ENCODE results near the gene GRM4. TPM values are rescaled to one million over a fixed set of nuclear protein-coding genes. Genes with fewer than 3 reads are reported as not detected.

GRM4 gene
- total and polyA plus RNA-seq, 8 donors = 0.30 to 0.70 (median 0.43) TPM; not detected in 2

DNA sequence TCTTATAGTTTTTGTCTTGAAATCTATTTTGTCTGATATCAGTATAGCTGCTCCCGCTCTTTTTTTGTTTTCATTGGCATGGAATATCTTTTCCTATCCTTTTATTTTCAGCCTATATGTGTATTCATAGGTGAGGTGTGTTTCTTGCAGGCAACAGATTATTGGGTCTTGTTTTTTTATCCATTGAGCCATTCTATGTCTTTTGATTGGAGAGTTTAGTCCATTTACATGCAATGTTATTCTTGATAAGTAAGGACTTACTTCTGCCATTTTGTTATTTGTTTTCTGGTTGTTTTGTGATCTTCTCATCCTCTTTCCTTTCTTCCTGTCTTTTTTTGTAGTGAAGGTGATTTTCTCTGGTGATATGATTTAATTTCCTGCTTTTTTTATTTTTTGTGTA lies 24.0 kb upstream of the GRM4 start:
- no peaks in the 10 kb centered on the region for H3K4me1 ChIP-seq
- no peak overlapping the region for H3K27ac ChIP-seq
- no peak for ATAC-seq
- DNase-seq = no peak
- H3K4me3 ChIP-seq = no peak overlapping the region
- no peaks in the 10 kb centered on the region for H3K9me3 ChIP-seq
- intact Hi-C loops (cut with DNase I) = no loop called here
- H3K36me3 ChIP-seq = no peaks in the 10 kb centered on the region
- TF ChIP-seq, protein P1, sequence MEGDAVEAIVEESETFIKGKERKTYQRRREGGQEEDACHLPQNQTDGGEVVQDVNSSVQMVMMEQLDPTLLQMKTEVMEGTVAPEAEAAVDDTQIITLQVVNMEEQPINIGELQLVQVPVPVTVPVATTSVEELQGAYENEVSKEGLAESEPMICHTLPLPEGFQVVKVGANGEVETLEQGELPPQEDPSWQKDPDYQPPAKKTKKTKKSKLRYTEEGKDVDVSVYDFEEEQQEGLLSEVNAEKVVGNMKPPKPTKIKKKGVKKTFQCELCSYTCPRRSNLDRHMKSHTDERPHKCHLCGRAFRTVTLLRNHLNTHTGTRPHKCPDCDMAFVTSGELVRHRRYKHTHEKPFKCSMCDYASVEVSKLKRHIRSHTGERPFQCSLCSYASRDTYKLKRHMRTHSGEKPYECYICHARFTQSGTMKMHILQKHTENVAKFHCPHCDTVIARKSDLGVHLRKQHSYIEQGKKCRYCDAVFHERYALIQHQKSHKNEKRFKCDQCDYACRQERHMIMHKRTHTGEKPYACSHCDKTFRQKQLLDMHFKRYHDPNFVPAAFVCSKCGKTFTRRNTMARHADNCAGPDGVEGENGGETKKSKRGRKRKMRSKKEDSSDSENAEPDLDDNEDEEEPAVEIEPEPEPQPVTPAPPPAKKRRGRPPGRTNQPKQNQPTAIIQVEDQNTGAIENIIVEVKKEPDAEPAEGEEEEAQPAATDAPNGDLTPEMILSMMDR (IDR thresholded peaks at IDR 0.05) = no peak
- H3K27me3 ChIP-seq = no peaks in the 10 kb centered on the region

DNA sequence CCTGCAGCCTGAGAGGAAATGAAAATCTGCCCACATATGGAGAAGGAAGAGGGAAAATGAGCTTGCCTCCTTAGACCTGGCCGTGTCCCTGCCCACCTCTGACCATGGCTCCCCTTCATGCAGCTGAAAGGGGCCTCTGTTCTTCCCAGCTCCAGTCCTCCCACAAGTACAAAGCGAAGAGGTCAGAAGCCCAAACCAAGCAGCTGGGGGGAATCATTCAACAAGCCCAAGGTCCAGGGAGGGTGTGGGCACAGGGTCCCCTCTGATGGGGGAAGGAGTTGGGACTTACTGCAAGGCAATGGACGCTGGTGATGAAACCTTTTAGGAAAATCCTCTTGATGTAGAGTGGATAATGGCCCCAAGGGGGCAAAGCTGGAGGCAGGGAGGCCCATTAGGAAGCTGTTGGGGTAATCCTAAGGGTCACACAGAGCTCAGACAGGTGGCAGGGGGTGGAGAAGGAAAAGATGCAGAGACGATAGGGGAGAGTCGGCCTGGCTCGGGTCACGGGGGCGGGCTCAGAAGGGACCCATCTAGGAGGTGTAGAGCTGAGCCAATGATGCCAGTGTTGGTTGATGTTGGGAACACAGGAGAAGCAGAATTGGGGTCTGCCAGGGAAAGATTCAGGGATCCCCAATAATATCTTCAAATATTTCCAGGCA lies 16.1 kb upstream of the GRM4 start:
- Histone ChIP-seq H3K9me3 (peaks cover 0 to 19% of the 10 kb centered on the region in 2 donors), H3K36me3 (no peaks in the 10 kb centered on the region), H3K27ac (no peak overlapping the region), H3K4me3 (no peak overlapping the region), H3K27me3 (peaks cover 0 to 20% of the 10 kb centered on the region in 2 donors), H3K4me1 (no peaks in the 10 kb centered on the region)
- TF ChIP-seq, protein P1 (IDR thresholded peaks at IDR 0.05) = no peak
- ATAC-seq (no peak), DNase-seq (no peak)
- intact Hi-C loops (cut with DNase I) = no loop called here

DNA sequence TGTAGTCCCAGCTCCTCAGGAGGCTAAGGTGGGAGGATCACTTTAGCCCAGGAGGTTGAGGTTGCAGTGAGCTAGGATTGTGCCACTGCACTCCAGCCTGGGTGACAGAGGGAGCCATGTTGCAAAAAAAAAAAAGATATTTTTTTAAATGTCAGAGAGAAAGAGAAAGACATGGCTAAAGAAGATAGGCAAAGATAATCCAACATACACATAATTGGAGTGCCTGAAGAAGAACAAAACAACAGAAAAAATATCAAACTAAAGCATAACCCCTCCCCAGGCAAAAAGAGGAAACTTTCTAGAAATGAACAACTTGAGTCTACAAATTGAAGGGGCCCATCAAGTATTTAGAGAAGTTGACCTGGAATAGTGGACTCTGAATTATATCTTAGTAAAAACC lies 14.0 kb upstream of the GRM4 start:
- Histone ChIP-seq H3K4me1 (peaks cover 1 to 2% of the 10 kb centered on the region in 2 donors), H3K27ac (no peak overlapping the region), H3K4me3 (no peak overlapping the region), H3K36me3 (no peaks in the 10 kb centered on the region), H3K9me3 (peaks cover 0 to 19% of the 10 kb centered on the region in 2 donors), H3K27me3 (peaks cover 0 to 37% of the 10 kb centered on the region in 2 donors)
- ATAC-seq (no peak), DNase-seq (no peak)
- TF ChIP-seq, protein P1 (IDR thresholded peaks at IDR 0.05) = no peak
- intact Hi-C loops (cut with DNase I) = no loop called here

DNA sequence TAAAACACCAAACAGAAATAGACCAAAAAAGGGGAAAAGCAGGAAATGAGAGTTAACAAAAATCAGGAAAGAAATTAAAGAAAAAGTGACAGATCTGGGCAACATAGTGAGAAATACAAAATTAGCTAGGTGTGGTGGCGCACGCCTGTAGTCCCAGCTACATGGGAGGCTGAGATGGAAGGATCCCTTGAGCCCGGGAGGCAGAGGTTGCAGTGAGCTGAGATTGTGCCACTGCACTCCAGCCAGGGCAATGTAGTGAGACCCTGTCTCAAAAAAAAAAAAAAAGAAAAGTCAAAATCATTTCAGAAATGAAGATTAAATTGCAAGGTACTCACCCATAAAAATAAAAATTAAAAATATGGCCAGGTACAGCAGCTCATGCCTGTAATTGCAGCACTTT lies 13.0 kb upstream of the GRM4 start:
- peaks cover 0 to 19% of the 10 kb centered on the region in 2 donors for H3K9me3 ChIP-seq
- H3K27me3 ChIP-seq = peaks cover 3 to 47% of the 10 kb centered on the region in 2 donors
- DNase-seq = peak in 1 of 4 donors; percentile 4
- H3K27ac ChIP-seq = no peak overlapping the region
- no peak for ATAC-seq
- peaks cover 2 to 5% of the 10 kb centered on the region in 2 donors for H3K4me1 ChIP-seq
- H3K36me3 ChIP-seq = no peaks in the 10 kb centered on the region
- H3K4me3 ChIP-seq = no peak overlapping the region
- TF ChIP-seq, protein P1 (IDR thresholded peaks at IDR 0.05) = no peak
- intact Hi-C loops (cut with DNase I) = no loop called here

DNA sequence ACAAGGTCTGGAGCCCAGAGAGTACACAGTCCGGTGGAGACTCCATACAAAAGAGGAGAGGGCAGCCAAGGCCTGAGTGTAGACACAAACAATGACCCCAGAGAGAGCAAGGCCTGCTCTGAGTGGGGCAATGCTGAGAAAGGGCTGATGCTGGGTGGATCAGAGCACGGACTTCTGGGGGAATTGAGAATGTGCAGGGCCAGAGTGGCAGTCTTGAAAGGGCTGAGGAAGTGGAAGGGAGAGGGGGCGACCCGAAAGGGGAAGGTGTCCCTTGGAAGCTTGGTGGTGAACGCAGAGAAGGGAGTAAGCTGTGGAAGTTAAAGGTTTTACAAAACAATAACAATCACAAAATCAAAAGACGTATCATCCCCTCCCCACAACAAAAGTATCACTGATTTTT lies 12.0 kb upstream of the GRM4 start:
- Histone ChIP-seq H3K4me1 (peaks cover 2 to 5% of the 10 kb centered on the region in 2 donors), H3K36me3 (no peaks in the 10 kb centered on the region), H3K9me3 (peaks cover 0 to 19% of the 10 kb centered on the region in 2 donors), H3K27ac (no peak overlapping the region), H3K4me3 (no peak overlapping the region), H3K27me3 (peaks cover 13 to 57% of the 10 kb centered on the region in 2 donors)
- TF ChIP-seq, protein P1 (IDR thresholded peaks at IDR 0.05) = no peak
- peak in 1 of 4 donors; percentile 19 for DNase-seq
- intact Hi-C loops (cut with DNase I) = no loop called here
- no peak for ATAC-seq
